ENCODE measurements around the gene NUTM1.
"Not testable (repeated sequence)": the region's sequence is repeated elsewhere in the genome, so short reads cannot be mapped to it uniquely, and the experiment has no call there.

The NUTM1 gene

DNA sequence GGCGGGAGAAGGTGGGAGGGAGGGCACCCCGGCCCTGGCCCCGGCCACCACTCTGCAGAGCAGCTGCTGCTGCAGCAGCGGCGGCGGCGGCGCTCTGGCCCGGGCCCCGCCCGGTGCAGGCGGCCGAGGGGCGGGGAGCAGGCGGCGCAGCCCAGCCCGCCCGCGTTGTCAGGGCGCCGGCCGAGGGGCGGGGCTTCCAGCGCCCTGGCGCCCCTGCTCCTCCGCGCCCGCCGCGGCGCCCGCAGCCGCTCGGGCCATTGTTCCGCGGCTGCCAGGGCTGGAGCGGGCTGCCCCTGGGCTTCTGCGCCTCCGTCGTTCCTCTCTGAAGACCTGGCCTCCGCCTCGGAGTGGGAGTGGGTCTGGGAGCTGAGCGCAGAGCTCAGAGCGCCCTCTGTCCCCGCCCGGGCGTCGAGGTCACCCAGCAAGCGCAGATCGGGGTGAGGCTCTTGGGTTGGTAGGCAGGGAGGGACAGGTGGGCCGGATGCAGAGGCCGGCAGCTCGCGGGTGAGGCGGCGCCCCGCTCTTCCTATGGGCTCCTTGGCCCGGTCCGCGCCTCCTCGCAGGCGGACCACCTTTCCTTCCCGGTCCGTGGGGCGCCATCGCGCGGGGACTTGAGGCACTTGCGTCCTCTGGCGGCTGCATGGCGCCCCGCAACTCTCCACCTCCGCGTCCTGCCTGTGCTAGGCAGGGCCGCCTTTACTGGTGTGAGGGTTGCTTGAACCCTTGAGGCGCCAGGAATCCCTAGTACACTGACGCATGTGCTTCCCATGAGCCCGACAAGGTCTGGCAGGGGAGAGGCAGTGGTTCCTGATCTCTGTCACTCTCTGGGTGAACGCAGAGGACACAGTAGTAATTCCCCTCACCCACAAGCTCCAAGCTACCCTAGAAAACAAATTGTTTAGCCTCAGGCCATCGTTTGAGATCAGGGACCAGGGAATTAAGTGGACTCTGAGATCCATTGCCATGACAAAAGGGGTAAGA, 24.3 kb downstream of the NUTM1 start, which contains the start of gene LPCAT4:
TSS of gene LPCAT4 (minus strand) at position 96 of the 981 bp plus-strand sequence. CDS start 96 bp downstream, outside the sequence.
- H3K4me3 ChIP-seq (ENCODE audit: control insufficient read depth, low read depth, low read length), result peak within 1 kb of the TSS; percentile 87
- TF ChIP-seq, protein P1, sequence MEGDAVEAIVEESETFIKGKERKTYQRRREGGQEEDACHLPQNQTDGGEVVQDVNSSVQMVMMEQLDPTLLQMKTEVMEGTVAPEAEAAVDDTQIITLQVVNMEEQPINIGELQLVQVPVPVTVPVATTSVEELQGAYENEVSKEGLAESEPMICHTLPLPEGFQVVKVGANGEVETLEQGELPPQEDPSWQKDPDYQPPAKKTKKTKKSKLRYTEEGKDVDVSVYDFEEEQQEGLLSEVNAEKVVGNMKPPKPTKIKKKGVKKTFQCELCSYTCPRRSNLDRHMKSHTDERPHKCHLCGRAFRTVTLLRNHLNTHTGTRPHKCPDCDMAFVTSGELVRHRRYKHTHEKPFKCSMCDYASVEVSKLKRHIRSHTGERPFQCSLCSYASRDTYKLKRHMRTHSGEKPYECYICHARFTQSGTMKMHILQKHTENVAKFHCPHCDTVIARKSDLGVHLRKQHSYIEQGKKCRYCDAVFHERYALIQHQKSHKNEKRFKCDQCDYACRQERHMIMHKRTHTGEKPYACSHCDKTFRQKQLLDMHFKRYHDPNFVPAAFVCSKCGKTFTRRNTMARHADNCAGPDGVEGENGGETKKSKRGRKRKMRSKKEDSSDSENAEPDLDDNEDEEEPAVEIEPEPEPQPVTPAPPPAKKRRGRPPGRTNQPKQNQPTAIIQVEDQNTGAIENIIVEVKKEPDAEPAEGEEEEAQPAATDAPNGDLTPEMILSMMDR (conservative IDR thresholded peaks at IDR 0.05; ENCODE audit: control insufficient read depth, insufficient read depth, low read depth, low read length), result peak; percentile 74
- peak; percentile 78 for DNase-seq (ENCODE audit: low read depth)

DNA sequence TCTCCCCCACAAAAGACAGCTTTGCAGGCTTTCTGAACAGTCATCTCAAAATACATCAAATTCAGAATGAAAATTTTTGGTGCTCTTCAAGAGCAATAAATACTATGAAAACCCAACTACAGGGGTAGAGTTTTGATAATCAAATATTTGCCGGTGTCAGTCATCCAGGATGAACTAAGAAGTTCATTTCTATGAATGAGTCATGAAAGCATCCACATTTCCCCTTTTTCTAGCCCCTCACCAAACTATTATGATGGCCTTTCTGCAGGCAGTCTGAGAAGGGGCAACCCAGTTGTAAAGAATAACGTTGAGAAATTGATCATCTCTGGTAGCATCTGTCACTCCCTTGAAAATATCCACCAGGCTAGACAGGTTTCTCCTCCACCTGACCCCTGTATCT, 27.0 kb downstream of the NUTM1 start:
- TF ChIP-seq, protein P1 (conservative IDR thresholded peaks at IDR 0.05; ENCODE audit: control insufficient read depth, insufficient read depth, low read depth, low read length), result no peak
- no peak for DNase-seq (ENCODE audit: low read depth)

GRCh38 chr15:34370643-34371042, 27.5 kb downstream of the NUTM1 start:
- H3K4me3 ChIP-seq (ENCODE audit: control insufficient read depth, low read depth, low read length), result no peak overlapping the region
- no peak for DNase-seq (ENCODE audit: low read depth)
- TF ChIP-seq, protein P1 (conservative IDR thresholded peaks at IDR 0.05; ENCODE audit: control insufficient read depth, insufficient read depth, low read depth, low read length), result no peak

More for the DNA sequence above, 27.0 kb downstream of the NUTM1 start:
- H3K4me3 ChIP-seq (ENCODE audit: control insufficient read depth, low read depth, low read length), result no peak overlapping the region

- TF ChIP-seq, protein P1 (conservative IDR thresholded peaks at IDR 0.05; ENCODE audit: control insufficient read depth, insufficient read depth, low read depth, low read length), result no peak
- no peak for DNase-seq (ENCODE audit: low read depth)
- no peak overlapping the region for H3K4me3 ChIP-seq (ENCODE audit: control insufficient read depth, low read depth, low read length)
These were observed 30.8 kb downstream of the NUTM1 start for GRCh38 chr15:34373951-34374350.

- H3K4me3 ChIP-seq (ENCODE audit: control insufficient read depth, low read depth, low read length), result no peak overlapping the region
- TF ChIP-seq, protein P1 (conservative IDR thresholded peaks at IDR 0.05; ENCODE audit: control insufficient read depth, insufficient read depth, low read depth, low read length), result no peak
- DNase-seq (ENCODE audit: low read depth), result no peak
These were observed 31.7 kb downstream of the NUTM1 start for GRCh38 chr15:34374816-34375215.

GRCh38 chr15:34375541-34375940, 32.4 kb downstream of the NUTM1 start:
- DNase-seq (ENCODE audit: low read depth); H3K4me3 ChIP-seq (ENCODE audit: control insufficient read depth, low read depth, low read length): not testable (repeated sequence)

- DNase-seq (ENCODE audit: low read depth), result no peak
- H3K4me3 ChIP-seq (ENCODE audit: control insufficient read depth, low read depth, low read length), result no peak overlapping the region
- TF ChIP-seq, protein P1 (conservative IDR thresholded peaks at IDR 0.05; ENCODE audit: control insufficient read depth, insufficient read depth, low read depth, low read length), result no peak
These were observed 33.7 kb downstream of the NUTM1 start for GRCh38 chr15:34376856-34377255.

GRCh38 chr15:34380491-34380890, 37.4 kb downstream of the NUTM1 start:
- H3K4me3 ChIP-seq (ENCODE audit: control insufficient read depth, low read depth, low read length); DNase-seq (ENCODE audit: low read depth): not testable (repeated sequence)

- not testable (repeated sequence) for H3K4me3 ChIP-seq (ENCODE audit: control insufficient read depth, low read depth, low read length); DNase-seq (ENCODE audit: low read depth)
These were observed 38.9 kb downstream of the NUTM1 start for GRCh38 chr15:34381829-34382521.

DNA sequence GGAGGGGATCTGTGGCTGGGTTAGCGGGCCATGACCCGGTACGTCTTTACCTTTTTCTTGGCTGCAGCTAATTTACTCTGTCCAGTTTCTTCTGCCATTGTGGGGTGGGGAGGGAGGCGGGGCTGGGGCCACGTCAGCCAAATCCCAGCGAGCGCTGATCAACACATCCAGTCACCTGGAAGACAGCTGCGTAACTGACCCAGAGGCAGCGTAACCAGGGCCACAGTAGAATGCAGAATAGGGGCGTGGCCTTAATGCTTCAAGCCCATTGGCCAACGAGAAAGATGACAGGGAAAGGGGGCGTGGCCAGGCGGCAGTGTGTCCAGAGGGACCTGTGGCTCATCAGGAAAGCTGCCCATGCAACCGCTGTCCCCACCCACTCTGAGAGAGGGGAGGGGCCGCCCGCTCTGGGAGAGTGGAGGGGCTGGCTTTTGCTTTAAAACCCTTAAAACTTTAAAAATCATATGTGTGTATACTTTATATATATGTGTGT, 46.5 kb downstream of the NUTM1 start:
- H3K4me3 ChIP-seq (ENCODE audit: control insufficient read depth, low read depth, low read length); DNase-seq (ENCODE audit: low read depth): not testable (repeated sequence)
